DMS153 (cell line): Measurements from ENCODE around the gene TRNAU1AP.
"Not testable (repeated sequence)": the region's sequence is repeated elsewhere in the genome, so short reads cannot be mapped to it uniquely, and the experiment has no call there.

Source experiments
- DNase-seq: peaks from one replicate; lab custom pipeline; 2025; lab: John Stamatoyannopoulos, UW

The TRNAU1AP gene

GRCh38 chr1:28552758-28553663 is at the start of gene TRNAU1AP:
TSS of gene TRNAU1AP (plus strand) at chr1:28553085. CDS start at chr1:28553111, 26 bp downstream.
- DNase-seq, result peak; percentile 98

GRCh38 chr1:28503117-28503516 is 49.8 kb upstream of the TRNAU1AP start:
- no peak for DNase-seq

- DNase-seq, result peak; percentile 100
Observed at GRCh38 chr1:28505406-28506187, 47.3 kb upstream of the TRNAU1AP start, which contains the start of gene RCC1. TSS of gene RCC1 (plus strand) at chr1:28506043. CDS start at chr1:28529867, 23,824 bp downstream.

GRCh38 chr1:28506907-28507246 is 46.0 kb upstream of the TRNAU1AP start:
- no peak for DNase-seq

- DNase-seq, result no peak
Observed at GRCh38 chr1:28507247-28507645, 45.6 kb upstream of the TRNAU1AP start.

GRCh38 chr1:28507646-28508434 is 45.0 kb upstream of the TRNAU1AP start:
- no peak for DNase-seq

- no peak for DNase-seq
Observed at GRCh38 chr1:28508435-28508754, 44.5 kb upstream of the TRNAU1AP start.

- DNase-seq, result no peak
Observed at GRCh38 chr1:28509705-28510272, 43.1 kb upstream of the TRNAU1AP start.

- DNase-seq, result no peak
Observed at GRCh38 chr1:28510273-28510969, 42.5 kb upstream of the TRNAU1AP start.

GRCh38 chr1:28510970-28511440 is 41.9 kb upstream of the TRNAU1AP start:
- no peak for DNase-seq

- DNase-seq, result no peak
Observed at GRCh38 chr1:28512058-28512611, 40.8 kb upstream of the TRNAU1AP start.

- not testable (repeated sequence) for DNase-seq
Observed at GRCh38 chr1:28514445-28514933, 38.4 kb upstream of the TRNAU1AP start.

- no peak for DNase-seq
Observed at GRCh38 chr1:28516518-28516956, 36.3 kb upstream of the TRNAU1AP start.

- no peak for DNase-seq
Observed at GRCh38 chr1:28517649-28517999, 35.3 kb upstream of the TRNAU1AP start.

- DNase-seq, result peak; percentile 92
Observed at GRCh38 chr1:28518000-28518744, 34.7 kb upstream of the TRNAU1AP start.

- no peak for DNase-seq
Observed at GRCh38 chr1:28518745-28519341, 34.0 kb upstream of the TRNAU1AP start.

GRCh38 chr1:28519946-28520725 is 32.7 kb upstream of the TRNAU1AP start:
- no peak for DNase-seq

GRCh38 chr1:28520796-28521195 is 32.1 kb upstream of the TRNAU1AP start:
- not testable (repeated sequence) for DNase-seq
